ENCODE data around the gene ECE1.

GRCh38 chr1:21262293-21263051, 27.8 kb downstream of the ECE1 start:
- TF ChIP-seq POLR2AphosphoS5 (IDR thresholded peaks at IDR 0.05) (no peak), CTCF (IDR thresholded peaks at IDR 0.05) (no peak), EP300 (IDR thresholded peaks at IDR 0.05; ENCODE audit: low read depth) (no peak)

Data from transverse colon (tissue), 4 donors.